WTC11 (cell line): ENCODE data around the gene AMBRA1. TPM values are rescaled to one million over a fixed set of nuclear protein-coding genes. Genes with fewer than 3 reads are reported as not detected.
A peak's percentile ranks its signal among the peaks of the same experiment; 100 is the strongest.

Experiments used
- ATAC-seq: fragments of 200-7000 bp; cut with Tn5 transposase; 2 replicates; pipeline ENCODE4 v1.10.0; 2021; ENCODE audit warnings: mild to moderate bottlenecking, moderate library complexity
- CTCF ChIA-PET: fragments of 300-600 bp; sonication (Branson Sonifier 250); formaldehyde crosslinking; loops from one replicate; lab custom pipeline; 2021; ENCODE audit warnings: antibody characterized with exemption; lab: Charles Lee
- POLR2A ChIA-PET: fragments of 350-600 bp; sonication (Branson Sonifier 250); formaldehyde crosslinking; loops from one replicate; lab custom pipeline; 2021; ENCODE audit warnings: antibody characterized with exemption; lab: Charles Lee
- DNase-seq: peaks from one replicate; pipeline ENCODE4 v3.0.0; 2021; ENCODE audit warnings: low spot score
- H3K27ac Mint-ChIP-seq: 2 replicates; pipeline ENCODE4 v1.8.0; 2021; ENCODE audit warnings: mixed read lengths
- H3K27me3 Mint-ChIP-seq: 2 replicates; pipeline ENCODE4 v1.8.0; 2021; ENCODE audit warnings: low read depth, mild to moderate bottlenecking, moderate library complexity, mixed read lengths
- H3K36me3 Mint-ChIP-seq: 2 replicates; pipeline ENCODE4 v1.8.0; 2021; ENCODE audit warnings: mixed read lengths
- H3K4me1 Mint-ChIP-seq: 2 replicates; pipeline ENCODE4 v1.8.0; 2022; ENCODE audit warnings: mixed read lengths
- H3K4me3 Mint-ChIP-seq: 2 replicates; pipeline ENCODE4 v1.8.0; 2021; ENCODE audit warnings: mild to moderate bottlenecking, moderate library complexity, mixed read lengths
- H3K9me3 Mint-ChIP-seq: 2 replicates; pipeline ENCODE4 v1.8.0; 2021; ENCODE audit warnings: mixed read lengths
- AFF4 ChIP-seq: sonication (generic); formaldehyde crosslinking; IDR thresholded peaks from 2 replicates; pipeline ENCODE4 v1.8.1; 2023; ENCODE audit warnings: mild to moderate bottlenecking, missing genetic modification reagents, borderline replicate concordance
- CREB1 ChIP-seq: sonication (generic); formaldehyde crosslinking; IDR thresholded peaks from 2 replicates; pipeline ENCODE4 v1.8.0; 2023; ENCODE audit warnings: mild to moderate bottlenecking, missing genetic modification reagents
- ELF4 ChIP-seq: sonication (generic); formaldehyde crosslinking; IDR thresholded peaks from 2 replicates; pipeline ENCODE4 v1.8.1; 2022; ENCODE audit warnings: low read depth, mild to moderate bottlenecking, moderate library complexity, missing genetic modification reagents
- ERG ChIP-seq: fragments of 250-450 bp; sonication (Bioruptor Pico); IDR thresholded peaks from 2 replicates; pipeline ENCODE4 v1.8.0; 2021; ENCODE audit warnings: mild to moderate bottlenecking
- ESRRA ChIP-seq: sonication (generic); formaldehyde crosslinking; IDR thresholded peaks from 2 replicates; pipeline ENCODE4 v1.8.1; 2022; ENCODE audit warnings: mild to moderate bottlenecking, missing genetic modification reagents, borderline replicate concordance
- MYBL2 ChIP-seq: sonication (generic); formaldehyde crosslinking; IDR thresholded peaks from 2 replicates; pipeline ENCODE4 v1.8.1; 2023; ENCODE audit warnings: mild to moderate bottlenecking, moderate library complexity, missing genetic modification reagents
- NR1H2 ChIP-seq: sonication (generic); formaldehyde crosslinking; IDR thresholded peaks from 2 replicates; pipeline ENCODE4 v1.9.0; 2021; ENCODE audit warnings: mild to moderate bottlenecking, moderate library complexity, missing genetic modification reagents
- NR2C2 ChIP-seq: sonication (generic); formaldehyde crosslinking; IDR thresholded peaks from 2 replicates; pipeline ENCODE4 v1.8.0; 2022; ENCODE audit warnings: mild to moderate bottlenecking, missing genetic modification reagents
- OVOL2 ChIP-seq: fragments of 250-450 bp; sonication (Bioruptor Pico); IDR thresholded peaks from 2 replicates; pipeline ENCODE4 v1.9.0; 2021; ENCODE audit warnings: mild to moderate bottlenecking, borderline replicate concordance
- PRDM15 ChIP-seq: sonication (generic); formaldehyde crosslinking; IDR thresholded peaks from 2 replicates; pipeline ENCODE4 v1.8.0; 2022; ENCODE audit warnings: missing genetic modification reagents
- PRRX2 ChIP-seq: fragments of 250-450 bp; sonication (Bioruptor Pico); IDR thresholded peaks from 2 replicates; pipeline ENCODE4 v1.8.0; 2021; ENCODE audit warnings: mild to moderate bottlenecking
- SMAD3 ChIP-seq: sonication (generic); formaldehyde crosslinking; IDR thresholded peaks from 2 replicates; pipeline ENCODE4 v1.8.0; 2022; ENCODE audit warnings: missing genetic modification reagents, mild to moderate bottlenecking, borderline replicate concordance
- SMAD4 ChIP-seq: sonication (generic); formaldehyde crosslinking; IDR thresholded peaks from 2 replicates; pipeline ENCODE4 v1.8.0; 2022; ENCODE audit warnings: mild to moderate bottlenecking, missing genetic modification reagents
- ZNF281 ChIP-seq: sonication (generic); formaldehyde crosslinking; IDR thresholded peaks from 2 replicates; pipeline ENCODE4 v1.8.0; 2023; ENCODE audit warnings: mild to moderate bottlenecking, missing genetic modification reagents
- total RNA-seq: library from RNA; stranded (reverse); gene quantifications from 3 replicates; pipeline ENCODE4 v1.2.3, GENCODE V29; 2021
- TF ChIP-seq, protein P1 (sequence below): sonication (generic); formaldehyde crosslinking; conservative IDR thresholded peaks from 2 replicates; pipeline ENCODE4 v1.8.1; 2023; ENCODE audit warnings: mild to moderate bottlenecking, low read depth, missing genetic modification reagents, moderate library complexity
- TF ChIP-seq, protein P2 (sequence below): sonication (generic); formaldehyde crosslinking; IDR thresholded peaks from 2 replicates; pipeline ENCODE4 v1.8.1; 2023; ENCODE audit warnings: mild to moderate bottlenecking, missing genetic modification reagents

AMBRA1 gene
- total RNA-seq, 1 experiment from 2014 or later = 35.0 TPM

DNA sequence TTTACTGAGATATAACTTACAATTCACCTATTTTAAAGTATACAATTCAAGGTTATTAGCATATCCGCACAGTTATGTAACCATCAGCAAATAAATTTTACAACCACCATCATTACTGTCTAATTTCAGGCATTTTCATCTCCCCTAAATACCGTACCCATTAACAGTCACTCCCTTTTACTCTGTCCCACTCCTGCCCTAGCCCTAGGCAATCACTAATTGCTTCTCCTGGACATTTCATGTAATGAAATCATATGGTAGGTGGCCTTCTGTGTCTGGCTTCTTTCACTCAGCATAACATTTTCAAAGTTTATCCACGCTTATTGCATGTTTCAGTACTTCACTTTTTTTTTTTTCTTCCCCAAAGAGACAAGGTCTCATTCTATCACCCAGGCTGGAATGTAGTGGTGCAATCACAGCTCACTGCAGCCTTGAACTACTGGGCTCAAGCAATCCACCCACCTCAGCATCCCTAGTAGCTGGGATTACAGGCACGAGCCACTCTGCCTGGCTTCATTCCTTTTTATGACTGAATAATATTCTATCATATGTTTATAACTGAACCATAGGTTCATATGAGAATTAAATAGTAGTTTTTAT, 140.8 kb downstream of the AMBRA1 start:
- Mint-ChIP-seq H3K4me1 (peaks cover 48% of the 10 kb centered on the region), H3K4me3 (no peak overlapping the region), H3K36me3 (peaks cover 2% of the 10 kb centered on the region; the same call in 1 of the 2 replicates), H3K27ac (no peak overlapping the region), H3K9me3 (no peaks in the 10 kb centered on the region), H3K27me3 (no peaks in the 10 kb centered on the region)
- ChIA-PET CTCF (interaction anchor here (0.8 to 2.0 kb wide), 2 partner anchors 37 to 61 kb away, joined by 3 to 7 read pairs; partner anchors contain the start of gene CHRM4), POLR2A (interaction anchor here (0.6 kb wide), 1 partner anchor 114 kb away, joined by 4 read pairs; no protein-coding TSS in a partner anchor)
- TF ChIP-seq NR1H2 (CRISPR knock-in tag) = no peak
- no peak for TF ChIP-seq ERG
- TF ChIP-seq PRDM15 (CRISPR knock-in tag) = no peak
- TF ChIP-seq SMAD3 (CRISPR knock-in tag) = no peak
- TF ChIP-seq SMAD4 (CRISPR knock-in tag) = no peak
- TF ChIP-seq ESRRA (CRISPR knock-in tag) = no peak
- no peak for TF ChIP-seq PRRX2 (CRISPR knock-in tag)
- TF ChIP-seq ZNF281 (CRISPR knock-in tag) = no peak
- TF ChIP-seq, protein P1, sequence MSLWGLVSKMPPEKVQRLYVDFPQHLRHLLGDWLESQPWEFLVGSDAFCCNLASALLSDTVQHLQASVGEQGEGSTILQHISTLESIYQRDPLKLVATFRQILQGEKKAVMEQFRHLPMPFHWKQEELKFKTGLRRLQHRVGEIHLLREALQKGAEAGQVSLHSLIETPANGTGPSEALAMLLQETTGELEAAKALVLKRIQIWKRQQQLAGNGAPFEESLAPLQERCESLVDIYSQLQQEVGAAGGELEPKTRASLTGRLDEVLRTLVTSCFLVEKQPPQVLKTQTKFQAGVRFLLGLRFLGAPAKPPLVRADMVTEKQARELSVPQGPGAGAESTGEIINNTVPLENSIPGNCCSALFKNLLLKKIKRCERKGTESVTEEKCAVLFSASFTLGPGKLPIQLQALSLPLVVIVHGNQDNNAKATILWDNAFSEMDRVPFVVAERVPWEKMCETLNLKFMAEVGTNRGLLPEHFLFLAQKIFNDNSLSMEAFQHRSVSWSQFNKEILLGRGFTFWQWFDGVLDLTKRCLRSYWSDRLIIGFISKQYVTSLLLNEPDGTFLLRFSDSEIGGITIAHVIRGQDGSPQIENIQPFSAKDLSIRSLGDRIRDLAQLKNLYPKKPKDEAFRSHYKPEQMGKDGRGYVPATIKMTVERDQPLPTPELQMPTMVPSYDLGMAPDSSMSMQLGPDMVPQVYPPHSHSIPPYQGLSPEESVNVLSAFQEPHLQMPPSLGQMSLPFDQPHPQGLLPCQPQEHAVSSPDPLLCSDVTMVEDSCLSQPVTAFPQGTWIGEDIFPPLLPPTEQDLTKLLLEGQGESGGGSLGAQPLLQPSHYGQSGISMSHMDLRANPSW (CRISPR knock-in tag) = no peak
- no peak for TF ChIP-seq CREB1 (CRISPR knock-in tag)
- DNase-seq (no peak), ATAC-seq (no peak)

DNA sequence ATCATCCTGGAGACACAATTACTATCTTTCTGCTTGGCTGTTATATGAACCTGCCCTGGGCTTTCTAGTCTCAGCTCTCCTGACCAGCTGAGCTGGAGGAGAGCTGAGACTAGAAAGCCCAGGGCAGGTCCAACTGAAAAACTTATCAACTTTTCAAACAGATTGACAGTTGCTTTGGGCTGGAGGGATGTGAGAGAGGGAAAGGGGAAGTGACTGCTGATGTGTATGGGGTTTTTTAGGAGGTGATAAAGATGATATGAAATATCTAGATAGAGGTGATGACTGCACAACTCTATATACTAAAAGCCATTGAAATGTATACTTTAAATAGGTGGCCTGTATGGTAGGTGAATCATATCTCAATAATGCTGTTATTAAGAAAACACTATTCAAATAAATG, 142.1 kb downstream of the AMBRA1 start:
- POLR2A ChIA-PET = no interaction called here
- H3K9me3 Mint-ChIP-seq = no peaks in the 10 kb centered on the region
- peak overlapping the region; percentile 18 for H3K27ac Mint-ChIP-seq
- TF ChIP-seq AFF4 (no peak), MYBL2 (CRISPR knock-in tag) (no peak), OVOL2 (CRISPR knock-in tag) (no peak), ELF4 (no peak), NR2C2 (no peak), ERG (no peak)
- TF ChIP-seq, protein P2, sequence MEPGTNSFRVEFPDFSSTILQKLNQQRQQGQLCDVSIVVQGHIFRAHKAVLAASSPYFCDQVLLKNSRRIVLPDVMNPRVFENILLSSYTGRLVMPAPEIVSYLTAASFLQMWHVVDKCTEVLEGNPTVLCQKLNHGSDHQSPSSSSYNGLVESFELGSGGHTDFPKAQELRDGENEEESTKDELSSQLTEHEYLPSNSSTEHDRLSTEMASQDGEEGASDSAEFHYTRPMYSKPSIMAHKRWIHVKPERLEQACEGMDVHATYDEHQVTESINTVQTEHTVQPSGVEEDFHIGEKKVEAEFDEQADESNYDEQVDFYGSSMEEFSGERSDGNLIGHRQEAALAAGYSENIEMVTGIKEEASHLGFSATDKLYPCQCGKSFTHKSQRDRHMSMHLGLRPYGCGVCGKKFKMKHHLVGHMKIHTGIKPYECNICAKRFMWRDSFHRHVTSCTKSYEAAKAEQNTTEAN (CRISPR knock-in tag) = no peak

More for the DNA sequence above, 142.1 kb downstream of the AMBRA1 start:
- no peak for ATAC-seq
- H3K4me1 Mint-ChIP-seq = peaks cover 40% of the 10 kb centered on the region
- CTCF ChIA-PET = interaction anchor here (1.1 to 2.5 kb wide), 7 partner anchors 19 to 78 kb away, joined by 3 to 13 read pairs (median 5); partner anchors contain the start of gene CHRM4
- no peak overlapping the region for H3K4me3 Mint-ChIP-seq
- DNase-seq = no peak
- H3K36me3 Mint-ChIP-seq = peaks cover 2% of the 10 kb centered on the region; the same call in 1 of the 2 replicates
- H3K27me3 Mint-ChIP-seq = no peaks in the 10 kb centered on the region; the same call in 1 of the 2 replicates
